GM10847 (cell line): Measurements from ENCODE around the gene PRIM1.

Experiments
- POLR2A ChIP-seq: IDR thresholded peaks from 2 replicates; pipeline ENCODE4 v1.6.1; 2011; ENCODE audit not compliant: insufficient read length; ENCODE audit errors: extremely low read depth

The PRIM1 gene

DNA sequence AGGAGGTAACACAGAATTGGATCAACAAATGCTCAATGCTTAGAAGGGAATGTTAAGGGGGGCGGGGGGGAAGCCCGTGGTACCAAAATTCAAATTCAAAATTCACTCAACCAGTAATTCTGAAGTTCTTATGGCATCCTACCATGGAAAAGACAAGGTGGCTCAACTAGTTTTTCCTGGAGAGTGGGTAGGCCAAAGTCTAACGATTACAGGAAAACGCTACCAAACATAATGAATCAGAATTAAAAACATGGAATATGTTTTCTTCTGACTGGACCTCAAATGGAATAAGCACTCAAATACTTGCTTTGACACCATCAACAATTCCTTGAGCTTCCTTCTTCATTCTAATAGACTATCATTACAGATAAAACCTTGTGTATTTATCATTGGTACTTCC, 29.3 kb downstream of the PRIM1 start:
- TF ChIP-seq POLR2A = no peak

DNA sequence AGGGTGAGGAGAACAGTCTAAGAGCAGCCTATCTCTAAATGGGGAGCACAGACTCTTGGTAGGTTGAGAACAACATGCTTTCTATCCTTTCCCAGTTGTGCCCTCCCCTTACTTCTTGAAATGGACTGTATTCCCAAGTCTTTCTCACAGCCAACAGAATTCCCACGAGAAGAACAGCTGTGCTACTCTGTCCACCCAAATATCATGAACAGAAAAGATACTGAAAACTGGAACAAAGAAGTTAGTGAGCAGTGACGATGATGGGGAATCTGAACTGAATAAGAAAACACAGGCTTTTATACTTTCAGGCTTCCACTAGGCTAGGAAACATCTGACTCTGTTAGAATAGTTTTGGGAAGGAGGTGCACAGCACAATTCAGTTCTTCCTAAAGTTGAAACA, 30.4 kb downstream of the PRIM1 start:
- TF ChIP-seq POLR2A = no peak

DNA sequence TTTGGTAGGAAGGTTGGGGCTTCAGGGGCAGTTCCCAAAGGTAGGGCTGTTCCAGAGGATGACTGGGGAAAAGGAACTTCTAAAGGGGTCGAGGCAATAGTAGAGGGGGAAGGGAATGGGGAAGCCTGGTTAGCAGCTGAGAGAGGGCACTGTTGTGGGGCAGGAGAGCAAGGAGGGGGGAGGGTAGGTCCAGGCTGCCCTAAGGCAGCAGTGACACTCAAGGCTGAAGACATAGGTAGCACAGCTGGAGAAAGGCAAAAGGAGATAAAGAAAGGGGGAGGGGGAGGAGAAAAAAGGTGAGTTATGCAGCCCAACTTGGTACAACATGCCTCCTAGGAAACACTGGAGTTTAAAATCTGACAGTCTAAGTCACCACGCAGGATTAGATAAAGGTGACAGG, 30.9 kb downstream of the PRIM1 start:
- TF ChIP-seq POLR2A = no peak

DNA sequence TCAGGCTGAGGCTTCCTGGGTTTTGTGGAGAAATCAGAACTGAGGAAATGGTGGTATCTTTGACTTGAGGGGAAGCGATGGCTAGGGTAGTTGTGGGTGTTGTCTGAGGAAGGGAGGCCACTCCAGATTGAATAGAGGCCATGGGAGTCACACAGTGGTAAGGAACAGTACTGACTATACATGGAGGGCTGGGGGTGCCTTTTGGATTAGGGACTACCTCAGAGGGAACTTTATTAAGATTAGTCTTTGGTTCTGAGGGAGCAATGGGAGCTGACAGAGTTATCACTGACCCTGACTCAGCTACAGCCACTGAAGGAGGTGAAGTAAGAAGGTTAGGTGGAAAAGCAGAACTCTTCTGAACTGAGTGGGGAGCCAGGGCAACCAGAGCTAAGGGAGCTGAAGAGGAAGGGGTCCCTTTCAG, 31.4 kb downstream of the PRIM1 start:
- no peak for TF ChIP-seq POLR2A

DNA sequence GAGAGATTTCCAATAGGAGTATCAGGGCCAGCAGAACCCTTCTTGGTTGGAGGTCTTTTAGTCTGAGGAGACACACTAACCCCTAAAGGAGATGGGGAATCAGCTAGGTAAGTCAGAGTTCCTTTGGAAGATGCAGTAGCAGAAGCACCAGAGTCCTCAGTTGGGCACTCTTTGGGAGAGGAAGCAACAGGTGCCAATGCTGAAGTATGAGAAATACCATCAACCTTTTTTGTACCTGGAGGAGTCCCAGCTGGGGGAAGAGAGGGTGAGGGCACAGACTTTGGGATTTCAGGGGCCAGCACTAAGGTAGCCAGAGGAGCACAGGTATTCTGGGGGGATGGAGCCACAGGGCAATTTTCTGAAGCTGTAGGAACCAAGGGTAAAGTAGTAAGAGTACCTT, 33.1 kb downstream of the PRIM1 start:
- TF ChIP-seq POLR2A = no peak

DNA sequence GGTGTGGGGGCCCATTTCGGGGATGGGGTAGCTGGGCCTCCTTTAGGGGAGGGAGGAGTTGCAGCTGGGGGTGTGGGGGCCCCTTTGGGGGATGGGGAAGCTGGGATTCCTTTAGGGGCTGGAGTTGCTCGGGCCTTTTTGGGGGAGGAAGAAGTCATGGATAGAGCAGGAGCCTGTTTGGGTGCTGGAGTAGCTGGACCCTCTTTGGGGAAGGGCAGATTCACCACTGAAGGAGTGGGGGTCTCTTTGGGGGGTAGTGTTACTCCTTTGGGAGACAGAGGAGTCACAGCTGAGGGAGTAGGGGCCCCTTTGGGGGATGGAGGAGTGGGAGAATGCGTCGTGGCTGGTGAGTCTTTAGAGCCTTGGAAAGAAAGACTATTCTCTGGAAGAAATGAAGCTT, 33.5 kb downstream of the PRIM1 start:
- no peak for TF ChIP-seq POLR2A

DNA sequence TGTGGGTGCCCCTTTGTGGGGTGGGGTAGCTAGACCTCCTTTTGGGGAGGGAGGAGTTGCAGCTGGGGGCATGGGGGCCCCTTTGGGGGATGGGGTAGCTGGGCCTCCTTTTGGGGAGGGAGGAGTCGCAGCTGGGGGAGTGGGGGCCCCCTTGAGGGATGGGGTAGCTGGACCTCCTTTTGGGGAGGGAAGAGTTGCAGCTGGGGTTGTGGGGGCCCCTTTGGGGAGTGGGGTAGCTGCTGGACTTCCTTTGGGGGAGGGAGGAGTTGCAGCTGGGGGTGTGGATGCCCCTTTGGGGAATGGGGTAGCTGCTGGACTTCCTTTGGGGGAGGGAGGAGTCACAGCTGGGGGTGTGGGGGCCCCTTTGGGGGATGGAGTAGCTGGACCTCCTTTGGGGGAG, 34.0 kb downstream of the PRIM1 start:
- no peak for TF ChIP-seq POLR2A

DNA sequence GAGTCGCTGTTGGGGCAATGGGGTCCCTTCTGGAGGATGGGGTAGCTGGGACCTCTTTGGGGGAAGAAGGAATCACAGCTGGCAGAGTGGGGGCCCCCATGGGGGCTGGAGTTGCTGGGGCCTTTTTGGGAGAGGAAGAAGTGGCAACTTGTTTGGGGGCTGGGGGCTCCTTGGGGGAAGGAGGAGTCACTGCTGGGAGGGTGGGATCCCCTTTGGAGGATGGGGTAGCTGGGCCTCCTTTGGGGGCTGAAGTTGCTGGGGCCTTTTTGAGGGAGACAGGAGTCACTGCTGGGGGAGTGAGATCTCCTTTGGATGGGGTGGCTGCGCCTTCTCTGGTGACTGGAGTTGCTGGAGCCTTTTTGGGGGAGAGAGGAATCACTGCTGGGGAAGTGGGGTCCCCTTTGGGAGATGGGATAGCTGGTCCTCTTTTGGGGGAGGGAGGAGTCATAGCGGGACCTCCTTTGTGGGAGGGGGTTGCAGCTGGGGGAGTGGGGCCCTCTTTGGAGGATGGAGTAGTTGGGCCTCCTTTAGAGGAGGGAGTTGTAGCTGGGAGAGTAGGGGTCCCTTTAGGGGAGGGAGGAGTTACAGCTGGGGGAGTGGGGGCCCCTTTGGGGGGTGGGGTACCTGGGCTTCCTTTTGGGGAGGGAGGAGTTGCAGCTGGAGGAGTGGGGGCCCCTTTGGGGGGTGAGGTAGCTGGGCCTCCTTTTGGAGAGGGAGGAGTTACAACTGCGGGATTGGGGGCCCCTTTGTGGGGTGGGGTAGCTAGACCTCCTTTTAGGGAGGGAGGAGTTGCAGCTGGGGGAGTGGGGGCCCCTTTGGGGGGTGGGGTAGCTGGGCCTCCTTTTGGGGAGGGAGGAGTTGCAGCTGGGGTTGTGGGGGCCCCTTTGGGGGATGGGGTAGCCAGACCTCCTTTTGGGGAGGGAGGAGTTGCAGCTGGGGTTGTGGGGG, 34.9 kb downstream of the PRIM1 start:
- TF ChIP-seq POLR2A = no peak

DNA sequence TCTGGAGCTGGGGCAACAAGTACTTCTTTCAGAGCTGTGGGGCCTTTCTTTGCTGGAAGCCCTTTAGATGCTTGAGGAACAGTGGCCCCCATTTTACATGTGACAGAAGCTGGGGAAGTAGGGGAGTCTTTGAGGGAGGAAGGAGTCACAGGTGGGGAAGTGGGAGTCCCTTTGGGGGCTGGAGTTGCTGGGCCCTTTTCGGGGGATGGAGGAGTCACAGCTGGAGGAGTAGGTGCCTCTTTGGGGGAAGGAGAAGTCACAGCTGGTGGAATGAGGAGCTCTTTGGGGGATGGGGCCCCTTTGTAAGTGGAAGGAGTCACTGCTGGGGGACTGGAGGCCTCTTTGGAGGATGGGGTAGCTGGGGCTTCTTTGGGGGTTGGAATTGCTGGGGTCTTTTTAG, 35.7 kb downstream of the PRIM1 start:
- no peak for TF ChIP-seq POLR2A

DNA sequence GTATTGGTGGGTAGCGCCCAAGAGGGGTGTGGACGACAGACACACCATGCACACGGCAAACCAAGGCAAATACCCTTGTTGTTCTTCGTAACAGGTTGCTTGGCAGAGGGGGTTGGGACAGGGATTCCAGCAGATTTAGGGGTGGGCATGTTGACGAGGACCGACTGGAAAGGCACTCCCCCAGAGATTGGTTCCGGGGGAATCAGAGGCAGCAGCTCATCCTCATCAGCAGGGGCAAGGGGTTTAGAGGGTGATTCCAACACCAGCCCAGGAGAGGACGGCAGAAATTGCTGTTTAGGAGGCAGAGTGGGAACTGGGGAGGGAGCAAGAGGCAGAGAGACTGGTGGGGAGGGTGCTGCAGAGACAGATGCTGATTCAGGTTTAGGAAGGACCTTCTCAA, 36.3 kb downstream of the PRIM1 start:
- no peak for TF ChIP-seq POLR2A

DNA sequence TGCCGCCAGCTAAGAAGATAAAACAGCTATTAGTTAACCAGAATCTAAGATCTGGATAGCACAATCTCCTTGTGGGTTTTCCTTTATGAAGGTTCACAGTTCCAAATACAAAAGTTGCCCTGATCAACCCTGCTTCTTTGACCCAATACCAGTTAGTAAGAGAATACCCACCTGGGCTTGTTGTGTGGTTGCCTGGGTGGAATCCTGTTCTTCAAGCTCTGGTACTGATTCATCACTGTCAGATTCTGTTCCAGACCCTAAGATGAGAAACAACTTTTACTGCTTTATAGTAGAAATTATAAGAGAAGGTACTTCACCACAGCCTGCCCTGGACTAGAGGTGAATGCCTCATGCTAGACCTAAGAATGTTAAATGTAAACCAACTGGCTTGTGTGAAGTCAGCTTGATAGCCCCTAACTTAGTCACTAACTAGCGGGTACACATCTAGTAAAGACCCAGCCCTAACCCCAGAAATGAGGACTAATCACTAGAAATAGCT, 37.6 kb downstream of the PRIM1 start:
- TF ChIP-seq POLR2A = no peak

DNA sequence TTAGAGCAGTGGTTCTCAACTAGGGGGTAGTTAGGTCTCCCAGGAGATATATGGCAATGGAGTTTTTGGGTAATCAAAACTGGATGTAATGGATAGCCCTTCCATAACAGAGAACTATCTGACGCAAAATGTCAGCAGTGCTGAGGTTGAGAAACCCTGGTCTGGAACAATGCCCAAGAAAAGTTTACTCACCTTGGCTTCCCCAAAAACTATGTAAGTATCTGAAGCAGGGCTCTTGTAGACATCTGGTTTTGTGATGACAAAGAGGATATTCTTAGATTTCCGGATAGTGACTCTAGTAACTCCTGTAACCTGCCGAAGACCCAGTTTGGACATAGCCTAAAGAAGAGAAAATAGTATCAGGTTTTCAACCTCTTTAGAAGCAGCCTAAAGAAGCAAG, 38.8 kb downstream of the PRIM1 start:
- TF ChIP-seq POLR2A = no peak

DNA sequence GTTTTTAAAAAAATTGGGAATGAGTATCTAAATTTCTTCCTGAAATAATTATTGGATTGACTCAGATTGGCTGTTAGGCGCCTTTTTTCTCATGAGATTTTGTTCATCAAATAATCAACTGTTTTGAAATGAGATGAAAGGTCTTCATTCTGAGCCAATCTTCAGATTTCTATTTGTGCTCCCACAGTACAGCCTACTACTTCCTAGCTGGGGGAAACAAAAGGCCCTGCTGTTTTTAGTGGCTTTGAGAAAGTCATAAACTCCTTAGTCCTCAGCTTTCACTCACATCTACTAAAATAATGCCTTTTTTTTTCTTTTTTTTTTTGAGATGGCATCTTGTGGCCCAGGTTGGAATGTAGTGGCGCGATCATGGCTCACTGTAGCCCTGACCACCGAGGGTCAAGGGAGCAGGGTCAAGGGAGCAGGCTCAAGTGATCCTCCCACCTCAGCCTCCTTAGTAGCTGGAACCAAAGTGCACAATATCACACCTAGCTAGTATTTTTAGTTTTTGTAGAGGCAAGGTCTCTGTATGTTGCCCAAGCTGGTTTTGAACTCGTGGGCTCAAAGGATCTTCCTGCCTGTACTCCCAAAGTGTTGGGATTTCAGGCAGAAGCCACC, 42.3 kb downstream of the PRIM1 start:
- no peak for TF ChIP-seq POLR2A

DNA sequence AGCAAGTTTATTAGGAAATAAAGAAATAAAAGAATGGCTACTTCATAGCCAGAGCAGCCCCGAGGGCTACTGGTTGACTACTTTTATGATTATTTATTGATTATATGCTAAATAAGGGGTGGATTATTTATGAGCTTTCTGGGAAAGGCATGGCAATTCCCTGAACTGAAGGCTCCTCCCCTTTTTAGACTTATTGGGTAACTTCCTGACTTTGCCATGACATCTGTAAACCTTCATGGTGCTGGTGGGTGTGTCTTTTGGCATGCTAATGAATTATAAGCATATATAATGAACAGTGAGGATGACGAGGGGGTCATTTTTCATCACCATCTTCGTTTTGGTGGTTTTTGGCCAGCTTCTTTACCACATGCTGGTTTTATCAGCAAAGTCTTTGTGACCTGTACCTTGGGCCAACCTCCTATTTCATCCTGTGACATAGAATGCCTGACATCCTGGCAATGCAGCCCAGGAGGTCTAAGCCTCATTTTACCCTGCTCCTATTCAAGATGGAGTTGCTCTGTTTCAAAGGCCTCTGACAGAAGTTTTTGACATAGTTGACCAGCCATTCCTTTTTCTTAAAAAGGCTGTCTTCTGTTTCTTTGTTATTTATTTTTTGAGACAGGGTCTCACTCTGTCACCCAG, 53.0 kb downstream of the PRIM1 start:
- TF ChIP-seq POLR2A = no peak

DNA sequence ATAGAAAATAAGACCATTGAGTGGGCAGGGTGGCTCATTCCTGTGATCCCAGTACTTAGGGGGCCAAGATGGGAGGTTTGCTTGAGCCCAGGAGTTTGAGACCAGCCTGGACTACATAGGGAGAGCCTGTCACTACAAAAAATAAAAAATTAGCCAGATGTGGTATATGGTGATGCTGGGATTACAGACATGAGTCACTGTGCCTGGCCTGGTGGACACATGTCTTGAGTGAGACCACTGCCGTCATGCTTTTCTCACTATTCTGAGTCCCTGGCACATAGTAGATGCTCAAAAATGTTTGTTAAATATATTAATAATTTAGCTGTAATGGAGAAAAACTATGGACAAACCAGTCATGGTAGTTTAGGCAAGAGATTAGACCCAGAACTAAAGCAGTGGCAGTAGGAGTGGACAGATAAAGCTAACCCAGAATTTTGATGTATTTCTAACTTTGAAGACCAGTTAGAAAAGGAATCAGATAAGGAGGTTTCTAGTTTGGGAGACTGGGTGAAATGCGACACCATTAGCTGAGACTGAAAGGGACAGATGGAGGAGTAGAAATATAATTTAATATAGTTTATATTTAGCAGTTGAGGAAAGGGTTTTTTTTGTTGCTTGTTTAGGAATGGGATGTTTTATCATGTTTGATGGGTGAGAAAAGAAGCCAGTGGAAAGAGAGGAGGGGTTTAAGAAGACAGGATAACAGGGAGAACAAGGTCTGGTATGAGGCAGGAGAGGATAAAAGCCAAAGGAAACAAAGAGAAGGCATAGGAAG, 56.6 kb downstream of the PRIM1 start:
- no peak for TF ChIP-seq POLR2A
